ENCODE data around the gene JMJD7.
A peak's percentile ranks its signal among the peaks of the same experiment; 100 is the strongest.

The JMJD7 gene

GRCh38 chr15:41827880-41828806 is at the start of gene JMJD7:
Gene JMJD7 (plus strand): TSS chr15:41828092. CDS start chr15:41828125, 33 bp downstream.
- peak; percentile 99 for DNase-seq (ENCODE audit: low spot score)

GRCh38 chr15:41778521-41778920 is 49.4 kb upstream of the JMJD7 start:
- DNase-seq (ENCODE audit: low spot score), result no peak

GRCh38 chr15:41779662-41780157 is 48.2 kb upstream of the JMJD7 start:
- no peak for DNase-seq (ENCODE audit: low spot score)

GRCh38 chr15:41780266-41780665 is 47.6 kb upstream of the JMJD7 start:
- no peak for DNase-seq (ENCODE audit: low spot score)

GRCh38 chr15:41780727-41781126 is 47.2 kb upstream of the JMJD7 start:
- DNase-seq (ENCODE audit: low spot score), result no peak

GRCh38 chr15:41782371-41783282 is 45.3 kb upstream of the JMJD7 start:
- no peak for DNase-seq (ENCODE audit: low spot score)

- DNase-seq (ENCODE audit: low spot score), result no peak
Measured at GRCh38 chr15:41783296-41783695, 44.6 kb upstream of the JMJD7 start.

GRCh38 chr15:41788262-41788661 is 39.6 kb upstream of the JMJD7 start:
- no peak for DNase-seq (ENCODE audit: low spot score)

- no peak for DNase-seq (ENCODE audit: low spot score)
Measured at GRCh38 chr15:41789236-41789635, 38.7 kb upstream of the JMJD7 start.

GRCh38 chr15:41789662-41790061 is 38.2 kb upstream of the JMJD7 start:
- DNase-seq (ENCODE audit: low spot score), result no peak

GRCh38 chr15:41790169-41790568 is 37.7 kb upstream of the JMJD7 start:
- DNase-seq (ENCODE audit: low spot score), result no peak

- peak; percentile 50 for DNase-seq (ENCODE audit: low spot score)
Measured at GRCh38 chr15:41790756-41791546, 36.9 kb upstream of the JMJD7 start.

GRCh38 chr15:41791547-41791937 is 36.4 kb upstream of the JMJD7 start:
- DNase-seq (ENCODE audit: low spot score), result no peak

- DNase-seq (ENCODE audit: low spot score), result no peak
Measured at GRCh38 chr15:41792000-41792637, 35.8 kb upstream of the JMJD7 start.

GRCh38 chr15:41794081-41794480 is 33.8 kb upstream of the JMJD7 start:
- peak; percentile 53 for DNase-seq (ENCODE audit: low spot score)

- DNase-seq (ENCODE audit: low spot score), result peak; percentile 72
Measured at GRCh38 chr15:41795996-41796856, 31.7 kb upstream of the JMJD7 start.

- DNase-seq (ENCODE audit: low spot score), result no peak
Measured at GRCh38 chr15:41797201-41797944, 30.5 kb upstream of the JMJD7 start.

- peak; percentile 31 for DNase-seq (ENCODE audit: low spot score)
Measured at GRCh38 chr15:41798607-41799487, 29.0 kb upstream of the JMJD7 start.

- no peak for DNase-seq (ENCODE audit: low spot score)
Measured at GRCh38 chr15:41799488-41799805, 28.4 kb upstream of the JMJD7 start.
